Activated T-helper 2 cell treated with anti-CD3 and anti-CD28 coated beads, Interferon-gamma antibody, Interleukin-2, Interleukin-4, amounts not matched to agents 10 μg/mL and 5 μg/mL and 100 μg/mL, durations not matched to agents 14 hours and 24 hours and 36 hours (primary cell): ENCODE measurements around the gene SLC8A3. TPM values are rescaled to one million over a fixed set of nuclear protein-coding genes. Genes with fewer than 3 reads are reported as not detected.

Experiments
- DNase-seq: peaks from one replicate; pipeline ENCODE4 v3.0.0; 2021; ENCODE audit warnings: low spot score
- H3K27ac Mint-ChIP-seq: one replicate; pipeline ENCODE4 v1.8.0; 2021; ENCODE audit warnings: mixed read lengths
- H3K27me3 Mint-ChIP-seq: one replicate; pipeline ENCODE4 v1.8.0; 2021; ENCODE audit warnings: low read depth, mixed read lengths
- H3K36me3 Mint-ChIP-seq: one replicate; pipeline ENCODE4 v1.8.0; 2021; ENCODE audit warnings: low read depth, mixed read lengths
- H3K4me1 Mint-ChIP-seq: one replicate; pipeline ENCODE4 v1.8.0; 2021; ENCODE audit warnings: low read depth, mixed read lengths
- H3K4me3 Mint-ChIP-seq: one replicate; pipeline ENCODE4 v1.8.0; 2021; ENCODE audit warnings: low read depth, mild to moderate bottlenecking, moderate library complexity, mixed read lengths
- H3K9me3 Mint-ChIP-seq: one replicate; pipeline ENCODE4 v1.8.0; 2021; ENCODE audit warnings: mixed read lengths
- intact Hi-C: fragments of 100-400 bp; cut with micrococcal nuclease; formaldehyde crosslinking; loops from one replicate; pipeline ENCODE4 v1.15.1; 2023
- total RNA-seq: library from RNA; stranded (reverse); gene quantifications from 2 replicates; pipeline ENCODE4 v1.2.3, GENCODE V29; 2022

SLC8A3 gene
- total RNA-seq, 1 donor from 2014 or later: 0.32 TPM

DNA sequence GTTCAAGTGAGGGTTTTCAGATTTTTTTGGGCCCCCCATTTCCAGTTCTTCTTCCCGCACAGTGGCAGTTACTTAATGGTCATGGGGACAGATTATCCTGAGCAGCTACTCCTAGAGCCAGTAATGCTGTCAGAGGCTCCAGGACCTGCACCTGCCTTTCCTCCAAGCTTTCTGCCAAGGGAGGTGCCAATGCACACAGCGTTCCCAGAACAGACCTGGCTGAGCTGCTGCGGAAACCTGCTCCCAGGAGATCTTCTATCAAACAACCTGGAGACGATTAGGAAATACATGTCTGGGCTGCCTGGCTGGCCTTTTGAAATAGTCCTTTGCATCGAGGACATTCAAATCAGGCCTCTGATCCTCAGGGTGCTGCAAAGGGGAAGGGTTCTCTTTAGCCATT lies 120.9 kb downstream of the SLC8A3 start:
- DNase-seq: no peak
- Mint-ChIP-seq H3K27me3 (peaks cover 3% of the 10 kb centered on the region), H3K9me3 (no peaks in the 10 kb centered on the region), H3K4me1 (no peaks in the 10 kb centered on the region), H3K27ac (no peak overlapping the region), H3K4me3 (no peak overlapping the region), H3K36me3 (no peaks in the 10 kb centered on the region)
- intact Hi-C loops: no loop called here

DNA sequence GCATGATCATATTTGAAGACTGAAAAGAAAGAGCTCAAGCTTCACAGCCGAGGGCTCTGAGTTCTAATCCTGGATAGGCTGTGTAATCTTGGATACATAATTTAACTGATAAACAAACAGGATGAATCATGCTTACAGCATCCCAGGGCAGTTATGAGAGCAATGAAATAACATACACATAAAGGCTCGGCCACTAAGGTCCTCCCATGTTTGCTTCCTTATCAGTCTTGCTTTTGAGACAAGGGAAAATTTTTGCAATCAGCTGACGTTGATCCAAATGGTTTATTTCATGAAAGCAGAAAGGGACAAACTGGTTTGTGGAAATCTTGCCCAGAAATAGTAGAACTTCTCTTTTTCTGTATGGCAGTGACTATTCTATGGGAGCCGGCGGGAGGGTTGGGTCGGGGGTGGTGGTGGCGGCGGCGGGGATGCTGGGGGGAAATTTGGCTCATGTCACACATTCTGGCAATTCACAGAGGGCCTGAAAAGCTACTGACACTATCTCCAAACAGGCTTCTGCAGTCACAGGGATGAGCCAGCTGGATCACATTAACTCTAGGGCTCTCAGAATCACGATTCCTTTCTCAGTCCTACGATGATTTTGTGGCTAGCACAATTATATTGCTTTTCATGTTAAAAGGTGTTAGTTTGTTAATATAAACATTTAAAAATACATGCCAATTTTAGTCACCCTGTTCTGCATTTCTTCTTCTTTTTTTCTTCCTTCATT lies 124.5 kb downstream of the SLC8A3 start:
- DNase-seq: no peak
- H3K9me3 Mint-ChIP-seq: no peaks in the 10 kb centered on the region
- H3K4me1 Mint-ChIP-seq: no peaks in the 10 kb centered on the region
- no peak overlapping the region for H3K4me3 Mint-ChIP-seq
- H3K27me3 Mint-ChIP-seq: peaks cover 4% of the 10 kb centered on the region
- no peaks in the 10 kb centered on the region for H3K36me3 Mint-ChIP-seq
- no peak overlapping the region for H3K27ac Mint-ChIP-seq
- intact Hi-C loops: no loop called here

DNA sequence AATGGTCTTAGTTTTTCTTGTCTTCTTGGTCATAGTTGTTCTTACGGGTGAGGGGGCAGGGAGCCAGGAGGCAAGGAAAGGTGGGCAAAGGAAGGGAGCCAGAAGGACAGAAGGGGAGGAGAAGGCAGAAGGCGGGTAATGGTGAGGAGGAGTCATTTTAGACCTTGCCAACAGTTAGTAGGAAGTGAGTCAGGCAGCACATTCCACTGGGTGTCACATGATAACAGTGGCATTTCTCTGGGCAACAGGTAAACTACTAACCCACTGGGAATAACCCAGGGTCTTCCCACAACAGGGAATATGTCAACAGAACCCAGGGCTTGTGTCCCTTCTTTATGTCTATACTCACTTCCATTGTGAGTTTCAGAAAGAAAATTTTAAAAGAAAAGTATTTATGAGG lies 127.6 kb downstream of the SLC8A3 start:
- DNase-seq: no peak
- Mint-ChIP-seq H3K27ac (no peak overlapping the region), H3K4me1 (no peaks in the 10 kb centered on the region), H3K9me3 (no peaks in the 10 kb centered on the region), H3K4me3 (no peak overlapping the region), H3K36me3 (no peaks in the 10 kb centered on the region), H3K27me3 (peaks cover 6% of the 10 kb centered on the region)
- intact Hi-C loops: no loop called here

DNA sequence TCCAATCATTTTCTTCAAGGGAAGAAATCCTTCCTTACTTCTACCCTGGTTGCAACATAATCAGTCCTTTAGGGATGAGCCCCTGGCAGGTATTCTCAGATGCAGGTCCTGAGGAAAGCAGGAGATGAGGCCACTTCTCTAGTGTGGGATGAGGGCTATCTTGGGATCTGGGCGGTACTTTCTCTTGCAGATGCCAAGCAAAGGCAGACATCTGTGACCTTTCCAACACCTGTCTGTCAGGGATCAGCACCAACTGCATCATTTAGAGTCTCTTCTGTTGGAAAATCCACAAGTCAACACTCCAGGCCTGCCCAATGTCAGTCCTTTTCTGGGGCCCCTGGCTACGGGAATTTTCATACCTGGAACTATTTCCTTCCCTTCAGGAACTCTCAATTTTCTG lies 129.2 kb downstream of the SLC8A3 start:
- H3K36me3 Mint-ChIP-seq: no peaks in the 10 kb centered on the region
- no peak overlapping the region for H3K4me3 Mint-ChIP-seq
- H3K9me3 Mint-ChIP-seq: no peaks in the 10 kb centered on the region
- H3K27me3 Mint-ChIP-seq: peaks cover 6% of the 10 kb centered on the region
- no peak for DNase-seq
- H3K27ac Mint-ChIP-seq: no peak overlapping the region
- intact Hi-C loops: no loop called here
- no peaks in the 10 kb centered on the region for H3K4me1 Mint-ChIP-seq

DNA sequence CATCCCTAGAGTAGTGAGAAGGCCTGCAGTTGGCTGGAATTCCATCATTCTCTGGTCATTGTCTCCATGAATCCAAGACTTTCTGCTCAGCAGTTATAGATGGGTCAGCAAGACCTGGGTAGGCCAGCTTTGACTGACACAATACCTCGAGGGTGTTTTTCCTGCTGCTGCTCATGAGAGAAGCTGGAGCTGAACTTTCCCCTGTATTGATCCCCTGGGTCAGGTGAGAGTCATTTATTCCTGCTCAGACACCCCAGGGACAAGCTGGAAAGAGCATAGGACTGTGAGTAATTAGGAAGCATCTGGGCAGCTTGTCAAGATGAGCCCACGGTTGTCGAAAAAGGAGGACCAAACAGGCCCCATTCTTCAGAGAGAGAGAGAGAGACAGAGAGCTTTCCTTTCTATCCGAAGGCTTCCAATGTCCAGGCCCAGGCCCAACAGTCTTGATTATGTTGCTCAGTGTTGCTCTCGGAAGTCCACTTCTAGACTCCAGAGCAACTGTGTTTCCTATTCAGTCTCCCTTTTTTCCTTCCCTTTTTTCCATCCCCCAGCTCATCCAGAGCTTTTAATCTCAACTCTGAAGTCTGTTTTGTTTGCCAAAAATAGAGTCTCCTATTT lies 131.1 kb downstream of the SLC8A3 start:
- H3K4me3 Mint-ChIP-seq: no peak overlapping the region
- H3K9me3 Mint-ChIP-seq: no peaks in the 10 kb centered on the region
- peaks cover 5% of the 10 kb centered on the region for H3K27me3 Mint-ChIP-seq
- no peak for DNase-seq
- intact Hi-C loops: no loop called here
- no peak overlapping the region for H3K27ac Mint-ChIP-seq
- H3K4me1 Mint-ChIP-seq: peaks cover under 1% of the 10 kb centered on the region
- H3K36me3 Mint-ChIP-seq: no peaks in the 10 kb centered on the region

DNA sequence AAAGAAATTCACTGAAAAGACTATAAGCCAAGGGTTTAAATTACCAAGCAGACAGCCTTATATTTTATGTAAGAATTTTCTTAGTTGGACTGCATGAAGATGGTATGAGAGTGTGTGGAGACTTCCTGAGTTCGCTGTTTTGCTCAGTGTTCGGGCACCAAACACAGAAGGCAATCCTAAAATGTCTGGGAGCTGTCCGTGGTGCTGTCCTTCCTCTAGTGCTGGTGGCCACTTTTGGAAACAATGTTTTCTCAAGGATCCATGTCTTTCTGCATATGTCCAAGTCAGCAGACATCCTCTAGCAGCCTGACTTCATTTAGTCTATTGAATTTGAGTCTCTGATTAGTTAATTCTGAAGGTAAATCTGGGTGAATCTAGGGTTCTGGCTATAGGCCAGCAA lies 135.8 kb downstream of the SLC8A3 start:
- no peaks in the 10 kb centered on the region for H3K9me3 Mint-ChIP-seq
- H3K36me3 Mint-ChIP-seq: no peaks in the 10 kb centered on the region
- no peak overlapping the region for H3K27ac Mint-ChIP-seq
- intact Hi-C loops: no loop called here
- peaks cover 2% of the 10 kb centered on the region for H3K27me3 Mint-ChIP-seq
- no peak for DNase-seq
- peaks cover 6% of the 10 kb centered on the region for H3K4me1 Mint-ChIP-seq
- H3K4me3 Mint-ChIP-seq: no peak overlapping the region

DNA sequence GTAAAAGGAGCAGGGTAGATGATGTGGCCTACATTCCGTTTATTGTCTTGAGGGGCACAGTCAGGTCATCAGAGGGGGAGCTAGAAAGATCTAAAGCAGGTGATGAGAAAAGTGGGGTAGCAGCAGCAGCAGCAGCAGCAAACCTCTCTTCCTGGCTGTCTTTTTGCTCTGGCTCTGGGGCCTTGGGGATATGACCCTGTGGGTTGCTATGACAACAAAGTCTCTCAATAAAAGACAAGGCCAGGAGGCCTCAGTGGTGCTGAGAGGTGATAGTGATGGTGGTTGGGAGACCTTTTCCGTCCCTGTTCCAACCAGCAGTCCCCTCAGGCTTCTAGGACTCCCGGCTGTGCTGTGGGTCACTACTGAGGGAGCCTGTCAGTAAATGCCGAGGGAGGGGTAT lies 138.6 kb downstream of the SLC8A3 start:
- H3K27me3 Mint-ChIP-seq: no peaks in the 10 kb centered on the region

DNA sequence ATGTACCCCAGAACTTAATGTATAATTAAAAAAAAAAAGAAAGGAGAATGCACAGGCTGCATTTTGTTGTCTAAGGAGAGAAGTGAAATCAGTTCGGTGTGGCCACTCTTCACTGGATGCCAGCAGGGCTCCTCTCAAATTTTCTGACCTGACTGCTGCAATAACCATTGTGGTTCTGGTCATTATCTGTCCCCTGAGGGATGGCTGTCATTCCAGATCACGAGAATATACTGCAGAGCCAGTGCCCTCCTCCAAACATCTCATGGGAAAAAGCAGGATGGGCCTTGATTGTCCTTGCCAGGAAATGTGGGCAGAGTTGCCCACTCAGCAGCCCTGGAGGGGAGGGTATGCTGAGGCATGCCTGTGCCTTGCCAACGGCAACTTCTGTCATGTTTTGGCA lies 139.1 kb downstream of the SLC8A3 start:
- no peak overlapping the region for H3K27ac Mint-ChIP-seq
- intact Hi-C loops: no loop called here
- DNase-seq: no peak
- no peaks in the 10 kb centered on the region for H3K36me3 Mint-ChIP-seq
- H3K9me3 Mint-ChIP-seq: no peaks in the 10 kb centered on the region
- peaks cover 1% of the 10 kb centered on the region for H3K27me3 Mint-ChIP-seq
- peaks cover 6% of the 10 kb centered on the region for H3K4me1 Mint-ChIP-seq
- no peak overlapping the region for H3K4me3 Mint-ChIP-seq

More for the DNA sequence above, 138.6 kb downstream of the SLC8A3 start:
- Mint-ChIP-seq H3K27ac (no peak overlapping the region), H3K9me3 (no peaks in the 10 kb centered on the region), H3K36me3 (no peaks in the 10 kb centered on the region), H3K4me3 (no peak overlapping the region), H3K4me1 (peaks cover 6% of the 10 kb centered on the region)
- DNase-seq: no peak
- intact Hi-C loops: no loop called here

DNA sequence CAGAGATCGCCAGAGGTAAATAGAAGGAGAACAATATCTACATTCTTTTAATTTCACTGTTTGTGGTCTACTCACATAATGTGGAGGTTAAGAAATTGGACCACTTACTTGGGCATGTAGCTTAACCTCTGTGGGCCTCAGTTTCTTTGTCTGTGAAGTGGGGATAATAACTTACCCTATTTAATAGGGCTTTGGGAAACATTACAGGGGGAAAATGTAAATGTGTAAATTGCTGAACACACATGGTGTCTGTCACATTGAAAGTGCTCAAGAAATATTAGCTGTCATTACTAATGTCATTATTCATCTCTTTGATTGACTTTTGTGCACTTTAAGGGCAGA lies 140.5 kb downstream of the SLC8A3 start:
- H3K27me3 Mint-ChIP-seq: peaks cover 3% of the 10 kb centered on the region
- no peaks in the 10 kb centered on the region for H3K36me3 Mint-ChIP-seq
- no peaks in the 10 kb centered on the region for H3K9me3 Mint-ChIP-seq
- intact Hi-C loops: no loop called here
- H3K4me1 Mint-ChIP-seq: peaks cover 6% of the 10 kb centered on the region
- no peak overlapping the region for H3K4me3 Mint-ChIP-seq
- no peak for DNase-seq
- no peak overlapping the region for H3K27ac Mint-ChIP-seq

DNA sequence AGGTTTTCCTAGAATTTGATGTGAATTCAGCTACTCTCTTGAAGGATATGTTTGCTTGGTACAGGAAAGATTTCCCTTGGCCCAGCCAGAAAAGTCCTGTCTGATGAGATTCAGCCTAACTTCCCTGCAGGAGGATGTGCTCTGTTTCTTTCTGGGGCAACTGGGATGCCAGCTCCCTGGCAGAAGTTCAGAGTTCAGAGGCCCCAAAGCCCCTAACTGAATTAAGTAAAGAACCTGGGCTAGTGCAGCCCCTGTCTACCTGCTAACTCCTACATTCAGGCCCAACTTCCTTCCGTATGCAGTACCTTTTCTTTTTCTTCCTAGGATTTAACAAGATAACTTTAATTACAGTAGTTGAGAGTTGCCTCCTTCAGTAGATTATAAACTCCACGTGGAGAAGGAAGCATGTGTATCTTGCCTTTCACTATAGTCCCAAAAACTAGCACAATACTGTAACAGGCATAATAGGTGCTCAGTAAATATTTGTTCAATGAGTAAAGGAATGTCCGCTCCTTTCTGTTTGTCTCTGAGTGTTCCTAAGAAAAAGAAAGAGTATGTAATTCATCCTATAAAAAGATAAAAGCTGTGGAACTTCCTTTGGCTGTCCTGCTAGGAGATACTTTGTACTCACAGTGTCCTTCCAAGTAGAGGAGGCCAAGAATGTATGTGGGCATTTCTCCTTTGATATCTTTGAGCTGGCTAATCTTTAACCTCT lies 141.0 kb downstream of the SLC8A3 start:
- no peak overlapping the region for H3K27ac Mint-ChIP-seq
- peaks cover 6% of the 10 kb centered on the region for H3K4me1 Mint-ChIP-seq
- H3K27me3 Mint-ChIP-seq: peaks cover 6% of the 10 kb centered on the region
- intact Hi-C loops: no loop called here
- H3K36me3 Mint-ChIP-seq: no peaks in the 10 kb centered on the region
- H3K4me3 Mint-ChIP-seq: no peak overlapping the region
- no peaks in the 10 kb centered on the region for H3K9me3 Mint-ChIP-seq
- no peak for DNase-seq

DNA sequence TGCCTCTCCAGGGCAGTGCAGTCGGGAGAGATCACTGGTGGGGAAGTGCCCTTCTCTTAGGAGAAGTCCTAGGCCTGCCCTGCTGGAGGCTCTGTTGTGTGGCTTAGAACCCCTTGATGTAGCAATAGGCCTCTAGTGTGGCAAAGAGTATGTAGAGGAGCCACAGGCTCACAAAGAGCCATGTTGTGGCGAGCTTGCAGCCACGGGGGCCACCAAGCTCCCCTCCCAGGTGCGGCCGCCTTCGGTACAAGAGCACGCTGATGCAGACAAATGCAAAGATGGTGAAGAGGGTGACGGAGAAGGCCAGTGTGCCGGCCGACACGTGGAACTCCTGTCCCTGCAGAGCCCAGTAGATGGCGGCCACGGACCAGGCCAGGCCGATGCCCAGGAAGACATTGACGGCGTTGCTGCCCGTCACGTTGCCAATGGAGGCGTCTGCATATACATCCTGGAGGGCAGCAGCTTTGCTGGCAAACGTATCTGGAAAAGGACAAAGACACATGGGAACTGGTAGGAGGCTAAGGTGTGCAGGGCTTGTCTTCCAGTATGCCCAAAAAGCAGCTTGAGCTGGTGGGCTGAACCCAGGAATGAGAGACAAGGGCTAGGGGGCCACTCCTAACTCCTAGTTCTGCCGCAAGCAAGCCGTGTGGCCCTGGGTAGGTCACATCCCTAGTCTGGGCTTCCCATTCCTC lies 142.8 kb downstream of the SLC8A3 start:
- Mint-ChIP-seq H3K27me3 (peaks cover 11% of the 10 kb centered on the region), H3K4me3 (no peak overlapping the region), H3K9me3 (no peaks in the 10 kb centered on the region), H3K36me3 (no peaks in the 10 kb centered on the region), H3K27ac (no peak overlapping the region), H3K4me1 (no peaks in the 10 kb centered on the region)
- DNase-seq: no peak
- intact Hi-C loops: no loop called here

DNA sequence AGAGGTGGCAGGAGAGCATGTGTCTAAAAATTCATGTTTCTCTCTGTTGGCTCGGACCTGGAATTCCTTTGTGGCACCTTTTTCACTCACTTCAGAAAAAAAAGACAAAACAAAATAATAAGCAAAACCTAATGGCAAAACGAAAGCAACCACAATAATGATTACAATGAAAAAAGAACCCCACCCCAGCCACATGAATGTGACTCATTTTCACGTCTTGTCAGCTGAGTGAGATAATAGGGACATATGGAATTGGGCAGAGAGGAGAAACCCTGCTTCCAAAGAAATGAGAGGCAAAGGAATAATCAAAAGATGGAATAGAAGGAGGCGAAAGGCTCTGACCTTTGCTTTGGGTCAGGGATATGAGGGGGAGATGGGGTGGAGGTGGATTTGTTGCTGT lies 143.4 kb downstream of the SLC8A3 start:
- Mint-ChIP-seq H3K36me3 (no peaks in the 10 kb centered on the region), H3K9me3 (no peaks in the 10 kb centered on the region), H3K4me3 (no peak overlapping the region), H3K27ac (no peak overlapping the region), H3K4me1 (no peaks in the 10 kb centered on the region), H3K27me3 (peaks cover 11% of the 10 kb centered on the region)
- intact Hi-C loops: no loop called here
- no peak for DNase-seq

DNA sequence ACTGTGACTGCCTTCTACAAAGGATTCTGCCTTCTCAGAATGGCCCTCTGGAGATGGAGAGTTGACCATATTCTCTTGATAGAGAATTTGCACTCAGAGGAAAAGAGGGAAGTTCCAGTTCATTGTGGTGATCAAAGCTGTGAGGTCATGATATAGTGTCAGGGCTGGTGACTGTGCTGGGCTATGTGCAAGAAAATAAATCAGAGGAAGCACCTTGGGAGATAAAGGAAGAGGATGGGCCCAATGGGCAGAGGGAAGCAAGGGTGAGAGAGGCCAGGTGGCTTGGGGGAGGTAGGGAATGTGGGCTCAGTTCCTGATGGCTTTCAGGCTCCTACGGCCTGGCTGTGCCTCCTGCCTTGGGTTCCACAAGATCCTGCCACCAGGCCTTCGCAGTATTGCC lies 145.8 kb downstream of the SLC8A3 start:
- no peak for DNase-seq
- no peaks in the 10 kb centered on the region for H3K4me1 Mint-ChIP-seq
- no peaks in the 10 kb centered on the region for H3K9me3 Mint-ChIP-seq
- H3K4me3 Mint-ChIP-seq: no peak overlapping the region
- peaks cover 14% of the 10 kb centered on the region for H3K27me3 Mint-ChIP-seq
- intact Hi-C loops: no loop called here
- no peaks in the 10 kb centered on the region for H3K36me3 Mint-ChIP-seq
- no peak overlapping the region for H3K27ac Mint-ChIP-seq
